ENCODE measurements around the gene YES1. TPM values are rescaled to one million over a fixed set of nuclear protein-coding genes. Genes with fewer than 3 reads are reported as not detected.

The YES1 gene
- total and polyA plus RNA-seq, 2 of the 8 experiments (the other 6 are each of a cell fraction or from before 2014, with no cell fraction given): 14.8 to 94.3 TPM

- Histone ChIP-seq H3K27ac (ENCODE audit: low read depth, low read length) (no peak overlapping the region), H4K91ac (replicated peaks; ENCODE audit: insufficient read length, low read length) (no peak overlapping the region), H3K4me2 (ENCODE audit: insufficient read depth in 1 of 2, low read depth in 2 of 2, low read length in 2 of 2) (peak overlapping the region in 1 of 2 experiments; percentile 44; a peak in 2 of 4 replicates), H3K9me3 (ENCODE audit: insufficient read depth in 2 of 2, low read depth in 1 of 2, low read length in 1 of 2) (no peaks in the 10 kb centered on the region), H2BK12ac (ENCODE audit: low read depth, low read length) (no peak overlapping the region), H4K5ac (ENCODE audit: insufficient read length, low read depth, low read length) (no peak overlapping the region), H3K9ac (replicated peaks in 1 of 4; ENCODE audit: extremely low read depth in 1 of 4, low read depth in 3 of 4, low read length in 3 of 4) (no peak overlapping the region), H2AK5ac (ENCODE audit: low read depth, low read length) (no peak overlapping the region), H3K4me3 (ENCODE audit: extremely low read depth in 1 of 4, insufficient read depth in 2 of 4, low read depth in 3 of 4, low read length in 4 of 4) (peak overlapping the region in 1 of 4 experiments; percentile 44; a peak in 1 of 8 replicates), H3K23ac (ENCODE audit: insufficient read length) (no peak overlapping the region), H3K18ac (ENCODE audit: extremely low read depth, low read length) (no peak overlapping the region), H2AFZ (ENCODE audit: low read length) (0 out of 2 replicates have a peak overlapping the region, but pooled peaks have one; percentile 27), H2BK15ac (ENCODE audit: low read length) (no peak overlapping the region), H3K79me1 (ENCODE audit: low read depth, low read length) (no peaks in the 10 kb centered on the region), H3K4ac (replicated peaks; ENCODE audit: insufficient read length, low read depth, low read length) (no peak overlapping the region), H3K79me2 (ENCODE audit: control insufficient read depth in 1 of 2, insufficient read depth in 2 of 2, low read length in 2 of 2) (no peaks in the 10 kb centered on the region), H3K23me2 (ENCODE audit: low read depth, low read length) (no peaks in the 10 kb centered on the region), H2BK120ac (replicated peaks; ENCODE audit: low read depth, low read length) (no peak overlapping the region), H3K56ac (replicated peaks; ENCODE audit: insufficient read length, low read depth, low read length) (no peak overlapping the region), H4K20me1 (replicated peaks in 1 of 2; ENCODE audit: control insufficient read depth in 1 of 2, insufficient read depth in 2 of 2, low read length in 2 of 2) (no peaks in the 10 kb centered on the region), H4K8ac (ENCODE audit: extremely low read depth, insufficient read depth, low read length) (no peak overlapping the region), H3K36me3 (ENCODE audit: control insufficient read depth in 2 of 4, insufficient read depth in 4 of 4, low read length in 3 of 4) (no peaks in the 10 kb centered on the region), H3K14ac (ENCODE audit: insufficient read length) (no peak overlapping the region), H2BK5ac (ENCODE audit: low read depth, low read length) (no peak overlapping the region), H3K4me1 (replicated peaks in 1 of 4; ENCODE audit: control insufficient read depth in 3 of 4, insufficient read depth in 4 of 4, low read length in 3 of 4) (peaks cover 0 to 6% (median 2%) of the 10 kb centered on the region in 4 experiments; a peak in 3 of 7 replicates), H3K27me3 (replicated peaks in 1 of 4; ENCODE audit: control insufficient read depth in 3 of 4, extremely low read depth in 1 of 4, insufficient read depth in 3 of 4, low read length in 3 of 4) (peaks cover 0 to 4% (median 2%) of the 10 kb centered on the region in 4 experiments; a peak in 1 of 7 replicates), H2BK20ac (ENCODE audit: low read length) (no peak overlapping the region)
- CTCF ChIA-PET (ENCODE audit: partially characterized antibody): interaction anchor here (0.6 to 6.9 kb wide), 41 partner anchors 7 to 1879 kb away, joined by 3 to 110 read pairs (median 4); partner anchors contain the start of gene ENOSF1
- FAIRE-seq (no peak), DNase-seq (ENCODE audit: low read depth in 1 of 2, low spot score in 2 of 2) (peak in 1 of 2 experiments; percentile 62)
- POLR2A ChIA-PET (ENCODE audit: partially characterized antibody): interaction anchor here (0.6 to 1.0 kb wide), 2 partner anchors 14 to 18 kb away, joined by 3 read pairs; no protein-coding TSS in a partner anchor
- WGBS, 2 experiments (ENCODE audit: extremely low coverage in 1 of 2, insufficient coverage in 1 of 2, insufficient read length in 1 of 2, insufficient replicate concordance in 2 of 2, low coverage in 1 of 2, low lambda C conversion rate in 2 of 2, missing lambda C conversion rate in 1 of 2): 34% methylated on average over 16 of the region's 16 CpGs; no CpG with 5 or more reads in 1 of the 2 experiments
- peak; percentile 39 to 56 (median 53) for TF ChIP-seq CTCF (IDR thresholded peaks at IDR 0.05; ENCODE audit: control extremely low read depth in 1 of 3, insufficient read depth in 1 of 3, low read depth in 1 of 3, low read length in 3 of 3)
- TF ChIP-seq BACH1 (IDR thresholded peaks at IDR 0.05; ENCODE audit: low read length): no peak
- TF ChIP-seq CBX8 (IDR thresholded peaks at IDR 0.05; ENCODE audit: borderline replicate concordance, low read depth, low read length): no peak
- peak; percentile 31 for TF ChIP-seq ASH2L (IDR thresholded peaks at IDR 0.05; ENCODE audit: low read length)
- peak; percentile 59 to 63 for TF ChIP-seq RAD21 (IDR thresholded peaks at IDR 0.05 in 1 of 2, conservative IDR thresholded peaks at IDR 0.05 in 1 of 2; ENCODE audit: low read depth in 2 of 2, low read length in 2 of 2)
- TF ChIP-seq CEBPB (IDR thresholded peaks at IDR 0.05; ENCODE audit: low read depth, low read length): no peak
- TF ChIP-seq MAX (IDR thresholded peaks at IDR 0.05): peak; percentile 52; the same call in 1 of the 2 replicates
- TF ChIP-seq RXRA (IDR thresholded peaks at IDR 0.05; ENCODE audit: insufficient read depth, low read depth, low read length): no peak
- no peak for TF ChIP-seq SUZ12 (IDR thresholded peaks at IDR 0.05; ENCODE audit: low read length)
- TF ChIP-seq SIRT6 (IDR thresholded peaks at IDR 0.05; ENCODE audit: low read length): no peak
Observed at GRCh38 chr18:832085-832681, 20.1 kb upstream of the YES1 start.
